ENCODE measurements around the gene INO80E.
"Not testable (repeated sequence)": the region's sequence is repeated elsewhere in the genome, so short reads cannot be mapped to it uniquely, and the experiment has no call there.

The INO80E gene

DNA sequence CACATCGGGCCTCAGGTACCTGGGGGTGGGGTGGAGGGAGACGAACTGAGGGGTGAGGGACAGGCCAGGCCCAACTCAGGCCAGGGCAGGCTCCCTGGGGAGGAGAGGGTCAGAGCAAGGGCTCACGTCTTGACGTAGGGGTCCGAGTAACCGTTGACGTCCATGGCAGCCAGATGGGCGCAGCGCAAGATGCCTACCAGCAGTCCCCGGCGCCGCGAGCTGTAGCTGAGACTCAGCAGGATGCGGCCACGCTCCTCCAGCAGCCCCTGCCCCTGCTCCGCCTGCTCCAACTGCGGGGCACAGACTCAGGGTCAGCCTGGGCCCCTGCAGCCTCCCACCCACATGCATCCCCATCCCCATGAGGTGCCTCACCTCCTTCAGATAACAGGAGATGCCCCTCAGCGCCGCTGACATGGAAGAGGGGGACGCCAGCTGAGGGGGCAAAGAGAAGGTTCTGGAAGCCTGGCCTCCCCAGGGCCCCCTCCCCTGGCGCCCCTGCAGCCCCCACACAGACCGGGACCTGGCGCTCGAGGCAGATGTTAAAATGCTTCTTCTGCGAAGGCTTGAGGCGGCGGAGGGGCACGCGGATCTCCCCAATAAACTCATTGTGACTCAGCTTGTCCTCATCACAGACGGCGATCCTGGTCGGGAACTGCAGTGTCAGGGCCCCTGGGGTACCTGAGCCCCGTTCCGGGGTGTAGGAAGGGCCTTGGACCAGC lies 10.8 kb downstream of the INO80E start:
- in situ Hi-C loops (cut with HindIII; ENCODE audit: low sequenced_read_pairs), result no loop called here

DNA sequence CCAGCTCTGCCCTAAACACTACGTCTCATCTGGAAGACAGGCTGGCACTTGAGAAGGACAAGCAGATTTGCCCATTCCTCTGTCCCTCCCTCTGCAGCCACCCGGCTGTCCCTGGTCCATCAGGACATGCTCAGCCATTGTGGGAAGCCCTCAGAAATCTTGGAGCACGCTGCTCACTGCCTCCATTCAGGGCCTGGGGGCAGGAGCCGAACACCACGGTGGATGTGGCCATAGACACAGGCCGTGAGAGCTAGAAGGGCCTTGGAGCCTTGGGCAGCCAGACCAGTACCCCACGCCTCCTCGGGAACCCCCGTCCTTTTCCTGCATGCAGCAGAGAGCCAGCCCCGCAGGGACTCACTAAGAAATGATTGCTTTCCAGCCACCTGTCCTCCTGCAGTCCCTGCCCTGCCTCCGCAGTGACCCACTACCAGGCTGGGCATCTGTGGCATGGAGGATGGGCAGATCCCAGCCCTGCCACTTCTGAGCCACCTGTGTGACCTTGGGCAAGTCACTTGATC lies 11.4 kb downstream of the INO80E start:
- in situ Hi-C loops (cut with HindIII; ENCODE audit: low sequenced_read_pairs), result no loop called here

DNA sequence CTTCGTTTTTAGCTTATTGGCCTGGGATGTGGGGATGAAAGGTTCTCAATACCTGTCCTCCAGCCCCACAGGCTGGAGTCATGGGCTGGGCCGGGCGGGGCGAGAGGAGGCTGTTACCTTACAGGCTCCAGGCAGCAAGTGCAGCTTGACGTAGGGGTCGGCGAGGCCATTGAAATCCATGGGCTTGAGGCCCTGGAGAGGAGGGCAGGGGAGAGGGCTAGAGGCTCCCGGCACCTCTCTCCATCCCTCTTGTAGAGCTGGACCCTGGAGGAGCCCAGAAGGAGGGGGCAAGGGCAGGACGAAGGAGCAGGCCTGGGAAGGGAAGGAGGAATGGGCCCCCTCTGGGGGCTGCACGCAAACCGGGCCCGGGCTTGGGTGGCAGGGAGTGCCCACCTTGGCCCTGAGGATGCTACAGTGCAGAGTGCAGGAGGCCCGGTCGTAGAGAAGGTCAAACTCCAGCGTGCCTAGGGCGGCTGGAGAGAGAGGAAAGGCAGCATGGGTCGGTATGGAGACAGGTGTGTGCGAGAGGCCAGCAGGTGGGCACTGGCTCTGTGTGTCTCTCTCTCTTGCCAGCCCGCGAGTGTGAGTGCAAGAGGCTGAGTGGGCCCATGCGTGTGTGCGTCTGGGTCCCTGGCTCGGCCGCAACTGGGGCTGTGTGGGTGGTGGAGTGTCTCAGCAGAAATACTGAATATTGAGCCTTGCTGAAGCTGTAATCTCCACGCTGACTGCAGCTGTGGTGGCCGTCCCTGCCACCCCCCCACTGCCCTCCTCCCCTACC lies 13.2 kb downstream of the INO80E start:
- in situ Hi-C loops (cut with HindIII; ENCODE audit: low sequenced_read_pairs), result no loop called here

DNA sequence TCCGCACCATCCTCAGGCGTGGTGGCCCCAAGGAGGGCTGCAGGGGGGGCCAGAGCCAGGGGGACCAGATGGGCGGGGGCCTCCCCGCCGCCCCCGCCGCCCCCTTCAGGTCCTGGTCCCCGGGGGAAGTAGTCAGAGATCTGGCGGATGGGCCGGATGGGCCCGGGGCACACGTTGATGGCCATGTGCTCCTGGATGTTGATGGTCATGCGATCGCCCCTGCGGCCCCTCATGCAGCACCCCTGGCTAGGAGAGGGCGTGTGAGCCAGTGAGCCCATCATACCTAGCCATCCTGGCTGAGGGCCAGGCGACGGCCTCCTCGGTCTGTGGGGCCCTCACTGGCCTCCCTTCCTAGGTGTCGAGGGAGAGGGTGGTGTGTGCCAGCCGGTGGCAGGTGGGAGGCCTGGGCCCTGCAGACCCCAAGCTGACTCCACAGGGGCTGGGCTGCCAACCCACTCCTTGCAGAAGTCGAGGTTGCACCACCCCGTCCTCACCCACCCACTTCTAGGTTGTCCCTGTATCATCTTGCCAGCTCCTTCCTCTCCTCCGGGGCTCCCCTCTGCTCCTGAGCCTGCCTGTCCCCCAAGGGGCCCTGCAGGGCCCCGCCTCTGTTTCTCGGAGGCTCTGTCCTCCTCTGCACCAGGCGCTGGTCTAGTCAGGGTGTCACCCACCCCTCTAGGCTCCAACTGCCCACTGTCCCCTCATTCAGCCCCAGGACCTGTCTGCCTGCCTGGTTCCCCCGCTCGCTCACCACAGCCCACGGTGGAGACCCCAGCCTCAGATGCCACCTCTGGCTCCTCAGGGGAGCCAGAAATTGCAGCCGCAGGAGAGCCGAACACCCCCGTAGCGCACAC lies 14.2 kb downstream of the INO80E start:
- in situ Hi-C loops (cut with HindIII; ENCODE audit: low sequenced_read_pairs), result no loop called here

DNA sequence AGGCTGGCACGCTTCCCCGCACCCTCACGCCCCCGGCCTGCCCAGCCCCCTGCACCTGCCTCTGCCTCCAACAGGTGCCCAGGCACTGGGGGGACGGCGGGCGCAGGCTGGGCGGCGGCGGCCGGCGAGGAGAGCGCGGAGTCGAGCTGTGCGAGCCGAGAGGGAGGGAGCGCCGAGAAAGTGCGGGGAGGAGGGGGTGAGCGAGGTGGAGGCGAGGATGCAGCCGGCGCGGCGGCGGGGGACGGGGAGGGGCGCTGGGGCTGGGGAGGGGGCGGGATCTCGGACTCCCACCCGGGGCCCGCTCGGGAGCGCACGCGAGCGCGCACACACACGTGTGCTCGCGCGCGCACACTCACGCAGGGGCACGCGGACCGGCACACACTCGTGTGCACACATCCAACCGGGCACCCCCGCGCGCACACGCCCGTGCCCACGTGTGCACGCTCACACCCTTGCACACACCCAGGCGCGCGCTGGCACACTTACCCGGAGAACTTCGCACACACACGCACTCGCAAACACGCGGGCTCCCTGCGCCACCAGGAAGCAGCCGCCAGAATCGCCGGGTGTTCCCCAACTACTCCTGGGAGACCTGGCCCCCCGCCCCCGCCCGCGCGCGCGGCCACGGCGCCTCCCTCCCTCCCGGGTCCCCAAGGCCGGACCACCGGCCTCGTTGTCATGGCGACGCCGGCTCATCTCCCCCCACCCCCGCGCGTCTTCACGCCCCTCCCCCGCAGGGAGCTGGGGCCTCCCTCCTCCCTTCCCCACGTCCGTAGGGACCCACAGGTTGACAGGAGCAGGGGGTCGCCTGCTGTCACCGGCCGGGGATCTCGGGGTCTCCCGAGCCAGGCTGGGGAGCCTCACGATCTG lies 15.0 kb downstream of the INO80E start, which contains the start of gene DOC2A:
TSS of gene DOC2A (minus strand) at position 184 of the 870 bp plus-strand sequence. CDS start 805 bp downstream, outside the sequence.
- in situ Hi-C loops (cut with HindIII; ENCODE audit: low sequenced_read_pairs), result no loop called here

DNA sequence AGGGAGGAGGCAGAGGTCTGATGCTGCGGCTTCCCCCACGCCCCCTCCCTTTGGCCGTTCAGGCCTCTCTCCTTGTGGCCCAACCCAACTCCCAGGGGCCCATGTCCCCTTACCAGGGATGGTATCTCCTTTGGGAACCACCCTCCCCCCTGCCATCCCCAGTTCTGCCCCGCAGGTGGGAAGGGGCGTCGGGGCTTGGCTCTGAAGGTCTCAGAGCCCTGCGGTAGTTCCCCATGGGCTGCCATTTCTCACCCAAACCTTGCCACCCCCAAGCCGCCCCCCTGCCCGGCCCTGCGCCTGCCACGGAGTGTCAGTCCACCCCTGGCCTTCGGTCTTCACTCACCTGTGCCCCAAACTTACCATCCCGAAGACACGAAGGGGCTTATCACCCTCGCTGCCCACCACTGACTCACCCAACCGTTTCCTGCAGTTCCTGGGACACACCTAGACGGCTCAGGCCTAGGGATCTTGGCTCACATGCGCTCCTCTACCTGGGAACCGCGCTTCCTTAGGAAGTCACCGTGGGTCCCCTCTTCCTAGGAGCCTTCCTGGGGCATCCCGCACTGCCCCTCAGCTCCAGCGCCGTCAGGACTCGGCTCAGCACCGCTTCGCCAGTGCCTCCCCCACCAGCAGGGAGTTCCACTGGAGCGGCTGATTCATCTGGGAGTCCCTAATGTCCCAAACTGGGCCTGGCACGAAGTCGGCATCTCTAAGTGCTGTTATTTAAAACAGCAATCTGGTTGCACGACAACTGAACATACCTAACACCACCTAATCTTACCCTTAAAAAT lies 15.9 kb downstream of the INO80E start:
- in situ Hi-C loops (cut with HindIII; ENCODE audit: low sequenced_read_pairs), result no loop called here

DNA sequence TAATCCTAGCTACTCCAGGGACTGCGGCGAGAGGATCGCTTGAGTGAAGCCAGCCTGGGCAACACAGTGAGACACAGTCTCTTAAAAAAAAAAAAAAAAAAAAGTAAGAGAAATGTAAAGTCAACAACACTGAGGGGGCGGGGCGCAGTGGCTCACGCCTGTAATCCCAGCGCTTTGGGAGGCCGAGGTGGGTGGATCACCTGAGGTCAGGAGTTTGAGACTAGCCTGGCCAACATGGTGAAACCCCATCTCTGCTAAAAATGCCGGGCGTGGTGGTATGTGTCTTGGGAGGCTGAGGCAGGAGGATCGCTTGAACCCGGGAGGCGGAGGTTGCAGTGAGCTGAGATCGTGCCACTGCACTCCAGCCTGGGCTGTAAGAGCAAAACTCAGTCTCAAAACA lies 16.6 kb downstream of the INO80E start:
- in situ Hi-C loops (cut with HindIII; ENCODE audit: low sequenced_read_pairs), result not testable (repeated sequence)

DNA sequence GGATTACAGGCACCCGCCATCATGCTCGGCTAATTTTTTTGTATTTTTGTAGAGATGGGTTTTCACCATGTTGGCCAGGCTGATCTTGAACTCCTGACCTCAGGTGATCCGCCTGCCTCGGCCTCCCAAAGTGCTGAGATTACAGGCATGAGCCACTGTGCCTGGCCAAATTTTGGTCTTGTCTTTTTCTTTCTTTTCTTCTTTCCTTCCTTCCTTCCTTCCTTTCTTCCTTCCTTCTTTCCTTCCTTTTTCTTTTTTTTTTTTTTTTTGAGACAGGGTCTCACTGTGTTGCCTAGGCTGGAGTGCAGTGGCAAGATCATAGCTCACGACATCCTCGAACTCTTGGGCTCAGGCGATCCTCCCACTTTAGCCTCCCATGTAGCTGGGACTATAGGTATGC lies 19.4 kb downstream of the INO80E start:
- in situ Hi-C loops (cut with HindIII; ENCODE audit: low sequenced_read_pairs), result not testable (repeated sequence)

DNA sequence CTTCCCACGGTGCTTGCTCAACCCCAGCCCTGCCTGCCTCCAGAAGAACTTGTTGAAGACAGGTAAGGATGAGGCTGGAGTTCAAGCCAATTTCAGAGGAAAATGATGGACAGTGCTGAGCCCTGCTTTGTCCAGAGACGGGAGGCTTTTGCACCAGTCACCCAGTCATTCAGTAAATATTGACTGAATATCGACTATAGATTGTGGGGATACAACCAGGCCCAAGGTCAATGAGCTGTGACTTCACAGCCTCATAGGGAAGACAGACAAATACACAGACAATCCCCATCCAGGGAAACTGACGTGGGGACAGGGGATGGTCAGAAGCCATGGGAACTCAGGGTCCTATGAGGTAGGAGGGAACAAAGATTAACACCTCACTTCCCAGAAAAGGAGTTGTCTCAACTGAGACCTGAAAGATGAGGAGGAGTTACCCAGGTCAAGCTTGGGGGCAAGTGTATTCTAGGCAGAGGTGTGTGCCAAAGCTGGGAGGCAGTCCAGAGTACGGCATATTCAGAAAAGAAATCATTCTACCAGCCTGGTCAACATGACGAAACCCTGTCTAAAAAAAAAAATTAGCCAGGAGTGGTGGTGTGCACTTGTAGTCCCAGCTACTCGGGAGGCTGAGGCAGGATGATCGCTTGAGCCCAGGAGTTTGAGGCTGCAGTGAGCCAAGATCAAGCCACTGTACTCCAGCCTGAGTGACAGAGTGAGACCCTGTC lies 20.7 kb downstream of the INO80E start:
- in situ Hi-C loops (cut with HindIII; ENCODE audit: low sequenced_read_pairs), result no loop called here

DNA sequence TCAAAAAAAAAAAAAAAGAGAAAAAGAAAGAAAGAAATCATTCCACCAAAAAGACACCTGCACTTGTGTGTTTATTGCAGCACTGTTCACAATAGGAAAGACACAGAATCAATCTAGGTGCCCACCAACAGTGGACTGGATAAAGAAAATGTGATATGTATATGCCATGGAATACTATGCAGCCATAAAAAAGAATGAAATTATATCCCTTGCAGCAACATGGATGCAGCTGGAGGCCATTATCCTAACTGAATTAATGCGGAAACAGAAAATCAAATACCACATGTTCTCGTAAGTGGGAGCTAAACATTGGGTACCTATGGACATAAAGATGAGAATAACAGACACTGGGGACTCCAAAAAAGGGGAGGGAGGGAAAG lies 21.2 kb downstream of the INO80E start:
- in situ Hi-C loops (cut with HindIII; ENCODE audit: low sequenced_read_pairs), result no loop called here

DNA sequence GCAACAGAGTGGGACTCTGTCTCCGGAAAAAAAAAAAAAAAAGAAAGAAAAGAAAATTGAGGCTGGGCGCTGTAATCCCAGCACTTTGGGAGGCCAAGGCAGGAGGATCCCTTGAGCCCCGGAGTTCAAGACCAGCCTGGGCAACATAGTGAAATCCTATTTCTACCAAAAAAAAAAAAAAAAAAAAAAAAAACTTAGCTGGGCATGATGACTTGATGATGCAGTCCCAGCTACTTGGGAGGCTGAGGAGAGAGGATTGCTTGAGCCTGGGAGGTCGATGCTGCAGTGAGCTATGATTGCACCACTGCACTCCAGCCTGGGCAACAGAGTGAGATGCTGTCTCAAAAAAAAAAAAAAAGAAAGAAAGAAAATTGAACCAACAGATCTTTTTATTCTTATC lies 21.9 kb downstream of the INO80E start:
- in situ Hi-C loops (cut with HindIII; ENCODE audit: low sequenced_read_pairs), result not testable (repeated sequence)

DNA sequence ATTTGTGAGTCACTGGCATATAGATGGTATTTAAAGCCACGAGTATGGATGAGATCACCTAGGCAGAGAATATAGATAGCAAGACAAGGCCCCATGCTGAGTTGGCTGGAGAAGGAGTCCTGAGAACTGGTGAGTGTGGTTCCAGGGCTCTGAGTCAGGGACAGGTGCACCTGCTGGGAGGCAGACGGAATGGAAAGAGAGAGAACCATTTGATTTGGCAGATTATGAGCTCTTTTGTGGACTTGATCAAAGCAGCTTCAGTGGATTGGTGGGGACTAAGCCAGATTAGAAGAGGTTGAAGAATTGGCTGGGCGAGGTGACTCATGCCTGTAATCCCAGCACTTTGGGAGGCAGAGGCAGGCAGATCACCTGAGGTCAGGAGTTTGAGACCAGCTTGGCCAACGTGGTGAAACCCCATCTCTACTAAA lies 22.7 kb downstream of the INO80E start:
- in situ Hi-C loops (cut with HindIII; ENCODE audit: low sequenced_read_pairs), result no loop called here

DNA sequence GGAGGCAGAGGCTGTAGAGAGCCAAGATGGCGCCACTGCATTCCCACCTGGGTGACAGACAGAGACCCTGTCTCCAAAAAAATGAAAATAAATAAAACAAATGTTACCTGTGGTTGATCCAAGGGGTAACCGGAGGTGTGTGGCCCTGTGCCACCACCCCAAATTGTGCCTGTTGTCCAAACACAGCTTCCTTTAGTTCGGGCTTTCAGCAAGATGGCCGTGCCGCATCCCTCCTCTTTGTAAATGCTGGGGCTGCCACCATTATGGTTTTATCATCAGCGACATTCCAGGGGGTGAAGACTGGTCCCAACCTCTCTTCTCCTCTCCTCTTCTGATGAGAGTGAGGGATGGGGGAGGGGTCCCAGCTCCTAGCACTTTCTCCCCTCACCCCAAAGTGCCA lies 26.8 kb downstream of the INO80E start, which contains the start of gene C16orf92:
TSS of gene C16orf92 (plus strand) at position 312 of the 400 bp plus-strand sequence. CDS start 143 bp downstream, outside the sequence.
- in situ Hi-C loops (cut with HindIII; ENCODE audit: low sequenced_read_pairs), result no loop called here

DNA sequence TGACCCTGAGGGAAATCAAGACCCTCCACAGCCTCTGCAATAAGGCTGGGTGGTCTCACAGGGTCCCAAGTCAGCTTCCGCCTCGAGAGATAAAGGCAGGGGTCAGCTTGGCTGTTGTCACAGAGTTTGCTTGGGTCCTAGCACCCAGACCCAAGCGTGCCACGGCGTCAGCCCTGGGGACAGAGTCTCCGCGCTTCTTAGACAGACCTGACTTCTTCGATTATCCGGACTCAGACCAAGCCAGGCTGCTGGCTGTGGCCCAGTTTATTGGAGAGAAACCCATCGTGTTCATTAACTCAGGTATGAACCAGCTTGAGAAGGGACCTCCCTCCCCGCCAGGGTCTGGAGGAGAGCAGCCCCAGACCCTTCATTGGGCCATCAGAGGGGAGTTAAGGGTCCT lies 27.5 kb downstream of the INO80E start:
- in situ Hi-C loops (cut with HindIII; ENCODE audit: low sequenced_read_pairs), result no loop called here

DNA sequence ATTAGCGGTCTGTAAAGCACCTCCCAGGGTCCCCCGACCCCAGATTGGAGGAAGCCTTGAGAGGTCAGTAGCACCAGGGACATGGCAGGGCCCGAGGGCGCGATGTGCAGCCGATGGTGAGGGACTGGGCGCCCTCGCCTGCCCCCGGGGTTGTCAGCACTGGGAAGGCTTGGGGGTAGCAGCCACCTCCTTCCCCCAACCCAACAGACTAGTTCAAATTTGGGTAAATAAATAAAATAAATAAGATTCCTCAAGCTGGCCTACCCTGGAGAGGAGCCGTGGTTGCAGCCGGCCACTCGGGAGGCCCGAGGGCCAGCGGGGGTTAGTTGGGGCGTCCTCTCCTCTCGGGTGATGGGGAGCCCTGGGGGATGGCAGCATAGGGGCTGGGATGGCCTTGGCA lies 28.4 kb downstream of the INO80E start:
- in situ Hi-C loops (cut with HindIII; ENCODE audit: low sequenced_read_pairs), result no loop called here

DNA sequence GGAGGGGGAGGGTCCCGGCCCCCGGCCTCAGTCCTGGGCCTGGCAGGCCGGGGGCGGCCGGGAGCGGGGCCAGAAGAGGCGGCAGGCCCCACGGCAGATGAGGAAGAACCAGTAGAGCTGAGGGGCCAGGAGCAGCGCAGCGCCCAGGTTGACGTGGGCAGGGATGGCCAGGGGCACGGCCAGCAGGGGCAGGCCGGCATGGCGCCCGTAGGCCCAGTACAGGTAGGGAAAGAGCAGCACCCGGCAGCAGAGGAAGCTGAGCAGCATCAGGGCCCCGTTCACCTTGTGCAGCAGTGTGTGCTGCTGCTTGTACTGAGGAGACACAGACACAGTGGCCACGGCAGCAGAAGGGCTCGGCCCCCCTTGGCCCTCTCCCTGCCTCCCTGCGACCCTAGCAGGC lies 29.1 kb downstream of the INO80E start:
- in situ Hi-C loops (cut with HindIII; ENCODE audit: low sequenced_read_pairs), result no loop called here

DNA sequence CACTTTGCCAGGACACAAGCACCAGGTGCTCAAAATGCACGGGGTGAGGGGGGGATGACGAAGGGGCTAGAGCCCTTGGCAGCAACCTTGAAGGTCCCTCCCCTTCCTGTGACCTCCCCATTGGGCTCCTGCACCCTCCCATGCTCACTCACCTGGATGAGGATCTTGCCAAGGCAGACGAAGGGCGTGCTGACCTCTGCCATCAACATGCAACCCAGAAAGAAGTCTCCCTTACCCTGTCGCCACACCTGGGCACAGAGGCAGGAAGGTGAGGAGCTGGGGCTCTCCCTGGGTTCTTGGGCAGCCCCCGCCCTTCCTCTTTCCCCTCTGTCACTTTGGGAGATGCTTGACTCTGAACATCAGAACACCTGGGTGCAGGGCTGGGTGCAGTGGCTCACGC lies 29.5 kb downstream of the INO80E start:
- in situ Hi-C loops (cut with HindIII; ENCODE audit: low sequenced_read_pairs), result no loop called here

DNA sequence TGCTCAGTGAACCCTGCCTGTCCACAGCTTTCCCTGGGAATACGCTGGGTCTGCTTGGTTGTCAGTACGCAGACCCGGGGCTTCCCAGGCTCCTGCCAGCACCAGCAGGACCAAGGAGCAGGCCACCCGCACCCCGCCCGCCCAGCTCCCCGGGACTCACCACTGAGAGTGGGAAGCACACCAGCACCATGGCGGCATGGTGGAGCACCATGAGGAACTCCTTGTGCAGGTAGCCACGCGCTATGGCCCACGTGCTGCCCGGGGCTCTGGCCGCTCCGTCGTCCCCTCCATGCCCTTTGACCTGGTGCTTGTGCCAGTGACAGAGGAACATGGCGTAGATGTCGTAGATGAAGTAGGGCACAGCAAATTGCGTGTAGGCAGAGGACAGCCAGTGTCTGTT lies 30.4 kb downstream of the INO80E start:
- in situ Hi-C loops (cut with HindIII; ENCODE audit: low sequenced_read_pairs), result no loop called here
